HG03039 (cell line): Measurements from ENCODE around the gene FAM98C.

ENCODE experiments used
- ATAC-seq: cut with Tn5 transposase; IDR thresholded peaks from one replicate; pipeline ENCODE4 v1.9.1; 2021; ENCODE audit warnings: mild to moderate bottlenecking, moderate library complexity; ENCODE audit not compliant: unreplicated experiment

FAM98C gene

GRCh38 chr19:38377052-38377451 lies 25.8 kb upstream of the FAM98C start:
- no peak for ATAC-seq

- no peak for ATAC-seq
Observed at GRCh38 chr19:38378866-38379265, 24.0 kb upstream of the FAM98C start.

- no peak for ATAC-seq
Observed at GRCh38 chr19:38381138-38381537, 21.8 kb upstream of the FAM98C start.

GRCh38 chr19:38383184-38383583 lies 19.7 kb upstream of the FAM98C start:
- ATAC-seq: no peak

- no peak for ATAC-seq
Observed at GRCh38 chr19:38383743-38384142, 19.1 kb upstream of the FAM98C start.

- no peak for ATAC-seq
Observed at GRCh38 chr19:38384209-38385027, 18.5 kb upstream of the FAM98C start.

- ATAC-seq: no peak
Observed at GRCh38 chr19:38385057-38385803, 17.7 kb upstream of the FAM98C start.

- no peak for ATAC-seq
Observed at GRCh38 chr19:38385804-38386257, 17.1 kb upstream of the FAM98C start.

- ATAC-seq: no peak
Observed at GRCh38 chr19:38386300-38386970, 16.5 kb upstream of the FAM98C start.

GRCh38 chr19:38386971-38387549 lies 15.8 kb upstream of the FAM98C start:
- no peak for ATAC-seq

- no peak for ATAC-seq
Observed at GRCh38 chr19:38387550-38388348, 15.1 kb upstream of the FAM98C start, which contains the start of gene GGN. Gene GGN (minus strand): TSS chr19:38388034. CDS start chr19:38387261, 773 bp downstream.

- no peak for ATAC-seq
Observed at GRCh38 chr19:38388349-38389100, 14.4 kb upstream of the FAM98C start, which contains the start of gene SPRED3. Gene SPRED3 (plus strand): TSS chr19:38388697. CDS start chr19:38390303, 1,606 bp downstream.

GRCh38 chr19:38389101-38389925 lies 13.6 kb upstream of the FAM98C start:
- no peak for ATAC-seq

- ATAC-seq: no peak
Observed at GRCh38 chr19:38389957-38390924, 12.7 kb upstream of the FAM98C start.

GRCh38 chr19:38391911-38392464 lies 10.9 kb upstream of the FAM98C start:
- ATAC-seq: no peak

- ATAC-seq: no peak
Observed at GRCh38 chr19:38392707-38393308, 10.1 kb upstream of the FAM98C start.

GRCh38 chr19:38394488-38394887 lies 8.4 kb upstream of the FAM98C start:
- no peak for ATAC-seq
